WTC11 (cell line): ENCODE data around the gene SLC30A4.

Experiments
- ESRRA ChIP-seq: sonication (generic); formaldehyde crosslinking; IDR thresholded peaks from 2 replicates; pipeline ENCODE4 v1.8.1; 2022; ENCODE audit warnings: mild to moderate bottlenecking, missing genetic modification reagents, borderline replicate concordance
- SMAD3 ChIP-seq: sonication (generic); formaldehyde crosslinking; IDR thresholded peaks from 2 replicates; pipeline ENCODE4 v1.8.0; 2022; ENCODE audit warnings: missing genetic modification reagents, mild to moderate bottlenecking, borderline replicate concordance
- ZNF138 ChIP-seq: sonication (generic); formaldehyde crosslinking; conservative IDR thresholded peaks from 2 replicates; pipeline ENCODE4 v1.8.1; 2022; ENCODE audit warnings: mild to moderate bottlenecking, moderate library complexity, missing genetic modification reagents

GRCh38 chr15:45441036-45441435 lies 81.5 kb downstream of the SLC30A4 start:
- TF ChIP-seq ZNF138 (CRISPR knock-in tag) (no peak), SMAD3 (CRISPR knock-in tag) (no peak), ESRRA (CRISPR knock-in tag) (no peak)
